K562 (cell line): ENCODE results near the gene CST7. TPM values are rescaled to one million over a fixed set of nuclear protein-coding genes. Genes with fewer than 3 reads are reported as not detected.
A peak's percentile ranks its signal among the peaks of the same experiment; 100 is the strongest.

ENCODE experiments used
- CTCF ChIP-seq, 3 experiments: IDR thresholded peaks in 2 of 3; conservative IDR thresholded peaks in 1 of 3; 2 replicates each; pipeline ENCODE4 v1.5.1; 2011 to 2012; ENCODE audit warnings: low read length in 3 of 3, mild to moderate bottlenecking in 3 of 3, control low read depth in 2 of 3, improper control_type of control experiment in 1 of 3, inconsistent platforms in 1 of 3, low read depth in 1 of 3, mixed read lengths in 1 of 3, moderate library complexity in 1 of 3; ENCODE audit not compliant: insufficient read depth in 2 of 3
- DEAF1 ChIP-seq: fragments of 450-650 bp; formaldehyde crosslinking; IDR thresholded peaks from 2 replicates; pipeline ENCODE4 v1.4.0; 2020; ENCODE audit warnings: mild to moderate bottlenecking, moderate library complexity
- NCOA2 ChIP-seq, 2 experiments: fragments of 450-650 bp; IDR thresholded peaks; 2 replicates each; pipeline ENCODE4 v1.6.1; 2018; ENCODE audit warnings: mild to moderate bottlenecking in 2 of 2, moderate library complexity in 1 of 2; ENCODE audit not compliant: partially characterized antibody in 2 of 2
- PKNOX1 ChIP-seq: fragments of 450-650 bp; IDR thresholded peaks from 2 replicates; pipeline ENCODE4 v1.6.1; 2016
- VEZF1 ChIP-seq: fragments of 200-800 bp; sonication (Bioruptor generic); IDR thresholded peaks from 2 replicates; pipeline ENCODE4 v1.6.1; 2017; ENCODE audit warnings: missing genetic modification characterization, missing compliant biosample characterization
- ZNF384 ChIP-seq: IDR thresholded peaks from 2 replicates; pipeline ENCODE4 v1.6.1; 2012; ENCODE audit warnings: low read depth, low read length, improper control_type of control experiment
- polyA plus RNA-seq, 8 experiments: library from polyadenylated mRNA; depleted of rRNA in 4 of 8; stranded (reverse) in 5 of 8; unstranded in 3 of 8; fragments of >200 nt; fragmentation: Nextera tagmentation in 2 of 8; fragmentation: Illumina TruSeq in 1 of 8; extraction: Ambion mirVana in 2 of 8; extraction: Trizol in 1 of 8; gene quantifications; 2 replicates each; pipeline versions ENCODE4 v1.2.1 to v1.2.3, GENCODE V29; 2011 to 2014; ENCODE audit warnings: inconsistent platforms in 1 of 8, missing spikeins in 1 of 8
- total RNA-seq, 7 experiments: library from RNA; depleted of rRNA in 6 of 7; stranded (reverse); fragments of >200 nt in 6 of 7; fragmentation: Illumina TruSeq in 2 of 7; extraction: Trizol in 2 of 7; gene quantifications; 2 replicates each; pipeline versions ENCODE4 v1.2.1 to v1.2.3, GENCODE V29; 2011 to 2021; ENCODE audit warnings: low replicate concordance in 1 of 7
- TF ChIP-seq, protein P1 (sequence below), 2 experiments: IDR thresholded peaks in 1 of 2; conservative IDR thresholded peaks in 1 of 2; 2 replicates each; pipeline ENCODE4 v1.6.1; 2016; ENCODE audit warnings: low read depth in 2 of 2, mild to moderate bottlenecking in 1 of 2, missing compliant biosample characterization in 1 of 2, missing genetic modification characterization in 1 of 2, moderate library complexity in 1 of 2

CST7 gene
- total and polyA plus RNA-seq, 9 of the 15 experiments (the other 6 are each of a cell fraction or from before 2014, with no cell fraction given): not detected

DNA sequence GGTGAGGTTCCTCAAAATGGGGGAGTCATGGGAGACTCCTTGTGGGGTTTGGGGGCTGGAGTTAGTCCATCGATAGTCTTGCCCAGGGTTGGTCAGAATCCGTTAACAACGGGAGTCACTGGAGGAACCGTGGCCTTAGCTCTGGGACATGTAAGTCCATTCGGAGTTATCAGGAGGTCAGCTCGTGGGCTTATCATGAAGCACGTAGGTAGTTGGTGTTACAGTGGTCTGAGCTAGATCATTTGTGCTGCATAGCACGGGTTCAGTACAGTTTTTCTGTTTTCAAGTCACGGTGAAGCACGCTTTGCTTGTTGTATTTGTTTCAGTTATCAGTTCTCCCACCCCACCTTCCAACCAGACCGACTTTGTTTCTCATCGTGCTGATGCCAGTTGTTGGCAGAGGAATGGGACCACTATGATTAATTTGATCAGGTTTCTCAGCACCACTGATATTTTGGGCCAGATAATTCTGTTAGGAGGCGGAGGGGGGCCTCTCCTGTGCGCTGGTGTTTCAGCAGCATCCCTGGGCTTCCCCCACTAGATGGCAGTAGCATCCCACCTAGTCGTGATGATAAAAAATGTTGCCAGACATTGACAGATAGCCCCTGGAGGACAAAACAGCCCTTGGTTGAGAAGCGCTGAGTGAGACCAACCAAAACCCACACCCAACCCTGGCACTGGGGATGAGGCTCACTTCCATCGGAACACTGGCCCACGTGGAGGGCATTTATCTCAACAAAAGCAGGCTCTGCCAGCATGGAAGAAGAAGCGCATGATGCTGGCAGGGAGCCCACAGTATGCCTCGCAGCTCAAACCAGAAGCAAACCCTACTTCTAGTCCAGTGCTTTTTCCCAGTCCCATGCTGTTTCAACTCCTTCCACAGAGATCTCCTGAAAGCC is 45.6 kb downstream of the CST7 start (continued):
- TF ChIP-seq, protein P1, sequence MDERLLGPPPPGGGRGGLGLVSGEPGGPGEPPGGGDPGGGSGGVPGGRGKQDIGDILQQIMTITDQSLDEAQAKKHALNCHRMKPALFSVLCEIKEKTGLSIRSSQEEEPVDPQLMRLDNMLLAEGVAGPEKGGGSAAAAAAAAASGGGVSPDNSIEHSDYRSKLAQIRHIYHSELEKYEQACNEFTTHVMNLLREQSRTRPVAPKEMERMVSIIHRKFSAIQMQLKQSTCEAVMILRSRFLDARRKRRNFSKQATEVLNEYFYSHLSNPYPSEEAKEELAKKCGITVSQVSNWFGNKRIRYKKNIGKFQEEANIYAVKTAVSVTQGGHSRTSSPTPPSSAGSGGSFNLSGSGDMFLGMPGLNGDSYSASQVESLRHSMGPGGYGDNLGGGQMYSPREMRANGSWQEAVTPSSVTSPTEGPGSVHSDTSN (CRISPR knock-in tag; IDR thresholded peaks at IDR 0.05; ENCODE audit: low read depth): peak; percentile 51; the same call in 1 of the 2 replicates
- TF ChIP-seq, protein P1 (tag; conservative IDR thresholded peaks at IDR 0.05; ENCODE audit: low read depth): peak; percentile 94
- TF ChIP-seq NCOA2 (IDR thresholded peaks at IDR 0.05; ENCODE audit: partially characterized antibody in 2 of 2): peak in 1 of 2 experiments; percentile 58
- peak; percentile 58 for TF ChIP-seq VEZF1 (CRISPR knock-in tag)
- peak; percentile 53; the same call in 1 of the 2 replicates for TF ChIP-seq ZNF384
- peak; percentile 73 for TF ChIP-seq DEAF1 (CRISPR knock-in tag)
- TF ChIP-seq CTCF (IDR thresholded peaks at IDR 0.05 in 2 of 3, conservative IDR thresholded peaks at IDR 0.05 in 1 of 3; ENCODE audit: insufficient read depth in 2 of 3, low read depth in 1 of 3, low read length in 3 of 3): peak; percentile 80 to 89 (median 81)
- TF ChIP-seq PKNOX1: peak; percentile 89
